A204.1 (cell line): ENCODE measurements around the gene MAPK8IP1.

ENCODE experiments used
- FAIRE-seq: peaks from 2 replicates; lab custom pipeline; 2012; peaks lifted over from hg19 to GRCh38; lab: Jason Lieb, UNC

MAPK8IP1 gene

DNA sequence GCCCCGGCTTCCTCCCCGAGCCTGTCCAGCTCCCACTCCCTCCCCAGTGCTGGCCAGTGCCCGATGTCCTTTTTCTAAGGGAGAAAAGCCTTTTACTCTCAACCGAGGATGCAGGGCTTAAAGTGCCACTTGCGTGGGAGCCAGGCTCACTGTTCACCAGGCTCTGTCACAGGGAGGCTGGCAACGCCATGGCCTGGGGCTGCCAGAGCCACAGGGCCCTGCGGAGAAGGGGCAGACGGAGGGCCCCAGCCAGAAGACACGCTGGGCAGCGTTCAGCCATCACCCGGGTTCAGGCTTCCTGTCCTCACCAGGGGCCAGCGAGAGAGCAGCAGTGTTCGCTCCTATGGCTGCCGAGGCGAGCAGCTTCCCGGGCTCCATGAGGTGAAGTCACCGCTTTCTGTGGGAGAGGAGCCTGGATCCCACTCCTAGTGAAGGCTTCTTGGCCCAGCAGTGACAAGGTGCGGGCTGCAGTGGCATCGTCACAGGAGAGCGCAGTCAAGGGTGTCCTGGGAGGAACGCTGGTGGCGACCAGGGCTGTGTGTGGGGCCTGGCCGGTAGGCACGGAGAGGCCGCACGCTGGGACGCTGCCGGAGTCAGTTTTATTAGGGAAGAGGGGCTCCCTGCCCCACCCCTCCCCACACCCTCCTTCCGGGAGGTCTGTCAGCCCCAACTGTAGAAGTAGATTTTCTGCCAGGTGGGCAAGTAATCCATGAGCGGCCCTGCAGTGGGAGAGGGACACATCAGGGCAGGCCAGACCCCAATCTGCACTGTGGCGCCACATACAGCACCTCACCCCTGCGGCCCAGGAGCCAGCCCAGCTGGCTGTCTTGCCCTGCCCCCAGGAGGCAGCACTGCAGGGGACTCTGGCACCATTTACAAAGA is 24.4 kb downstream of the MAPK8IP1 start:
- no peak for FAIRE-seq

DNA sequence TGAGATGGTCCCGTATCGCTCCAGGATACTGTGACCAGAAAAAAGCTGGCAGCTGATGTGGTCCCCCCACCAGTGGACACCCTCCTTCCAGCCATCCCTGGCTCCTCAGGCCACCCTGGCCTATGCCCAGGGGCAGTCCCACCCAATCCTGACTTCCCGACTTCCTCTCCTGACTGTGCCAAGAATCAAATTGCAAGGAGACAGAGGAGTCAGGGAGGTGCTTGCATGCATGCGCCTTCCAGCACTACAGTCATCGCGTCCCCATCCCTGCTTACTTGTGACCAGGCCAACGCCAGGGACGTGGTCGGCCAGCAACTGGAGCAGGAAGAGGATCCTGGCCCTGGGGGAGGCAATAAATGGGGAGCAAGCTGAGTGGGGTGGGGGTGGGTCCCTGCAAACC is 25.2 kb downstream of the MAPK8IP1 start:
- FAIRE-seq, result no peak

DNA sequence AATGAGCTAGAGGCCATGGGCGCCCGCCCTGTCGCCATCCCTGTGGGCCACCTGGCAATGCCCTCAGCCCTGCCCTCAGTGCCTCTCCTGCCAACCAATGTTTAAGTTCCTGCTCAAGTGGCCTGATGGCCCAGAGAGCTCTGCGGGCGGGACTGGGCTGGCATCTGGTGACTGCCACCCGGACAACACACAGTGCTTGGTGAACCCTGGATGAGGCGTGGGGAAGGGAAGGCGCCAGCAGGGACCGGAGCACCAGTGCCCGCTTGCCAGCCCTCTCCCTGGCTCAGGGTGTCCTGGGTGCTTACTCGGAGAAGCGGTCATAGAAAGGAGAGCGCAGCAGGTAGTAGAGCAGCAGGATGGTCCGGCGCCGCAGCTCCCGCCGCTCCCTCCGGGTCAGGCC is 28.1 kb downstream of the MAPK8IP1 start:
- FAIRE-seq, result no peak

DNA sequence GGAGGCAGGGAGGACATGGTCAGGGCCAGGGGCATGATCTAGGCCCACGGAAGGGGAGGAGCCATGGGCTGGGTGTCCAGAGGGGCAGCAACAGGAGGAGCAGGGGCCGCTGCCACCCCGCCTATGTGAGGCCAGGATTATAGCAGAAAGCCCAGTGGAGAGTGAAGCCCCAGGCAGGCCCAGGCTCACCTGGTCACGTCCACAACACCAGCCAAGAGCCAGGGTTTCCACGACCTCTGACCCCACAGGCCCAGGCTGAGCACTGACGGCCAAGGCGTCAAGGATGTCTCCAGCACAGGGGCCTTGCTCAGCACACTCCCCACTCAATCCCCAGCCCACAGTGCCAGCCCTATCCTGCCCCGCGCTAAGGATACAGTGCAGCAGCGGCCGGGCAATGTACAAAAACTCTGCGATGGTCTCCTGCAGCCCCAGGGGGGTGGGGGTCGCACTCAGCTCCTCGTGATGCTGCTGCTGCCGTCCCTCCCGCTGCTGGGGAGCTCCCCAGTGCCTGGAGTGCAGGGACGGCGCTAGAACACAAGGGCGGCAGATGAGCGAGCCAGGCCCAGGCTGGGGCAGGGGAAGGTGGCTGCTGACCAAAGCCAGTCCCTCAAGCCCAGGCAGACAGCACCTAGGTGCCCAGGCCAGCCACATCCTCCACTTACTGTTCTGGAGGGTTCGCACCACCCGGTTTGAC is 28.6 kb downstream of the MAPK8IP1 start:
- FAIRE-seq, result no peak

DNA sequence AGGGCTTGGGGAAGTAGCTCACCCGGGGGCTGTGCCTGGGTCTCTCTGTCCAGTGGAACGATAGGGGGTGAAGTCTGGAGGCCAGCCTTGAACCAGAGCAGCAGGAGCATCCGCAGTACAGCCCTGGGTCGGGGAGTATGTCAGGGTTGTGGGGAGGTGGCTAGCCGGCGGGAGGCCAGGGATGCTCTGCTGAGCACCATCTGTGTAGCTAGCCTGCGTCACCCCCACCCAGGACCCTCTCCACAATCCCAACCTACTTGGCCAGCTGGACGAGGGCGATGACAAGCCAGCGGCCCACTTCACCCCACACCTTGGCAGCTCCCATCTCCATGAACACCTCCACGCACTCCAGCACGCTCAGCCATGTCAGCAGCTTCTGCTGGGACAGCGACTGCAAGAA is 30.0 kb downstream of the MAPK8IP1 start:
- no peak for FAIRE-seq

DNA sequence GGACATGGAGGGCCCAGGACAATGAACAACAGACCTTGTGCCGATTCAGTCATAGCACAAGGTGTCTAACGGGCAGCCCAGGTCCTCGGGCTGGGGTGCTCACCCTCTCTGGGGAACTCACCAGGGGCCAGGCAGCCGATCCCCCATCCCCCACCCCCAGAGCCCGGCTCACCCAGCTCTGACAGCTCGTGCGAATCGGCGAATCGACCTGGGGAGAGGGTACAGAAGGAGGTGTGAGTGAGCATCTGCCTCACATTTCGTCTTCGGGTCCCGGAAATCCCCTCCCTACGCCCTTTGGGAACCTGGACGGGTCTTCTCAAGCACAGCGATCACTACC is 31.8 kb downstream of the MAPK8IP1 start:
- no peak for FAIRE-seq

DNA sequence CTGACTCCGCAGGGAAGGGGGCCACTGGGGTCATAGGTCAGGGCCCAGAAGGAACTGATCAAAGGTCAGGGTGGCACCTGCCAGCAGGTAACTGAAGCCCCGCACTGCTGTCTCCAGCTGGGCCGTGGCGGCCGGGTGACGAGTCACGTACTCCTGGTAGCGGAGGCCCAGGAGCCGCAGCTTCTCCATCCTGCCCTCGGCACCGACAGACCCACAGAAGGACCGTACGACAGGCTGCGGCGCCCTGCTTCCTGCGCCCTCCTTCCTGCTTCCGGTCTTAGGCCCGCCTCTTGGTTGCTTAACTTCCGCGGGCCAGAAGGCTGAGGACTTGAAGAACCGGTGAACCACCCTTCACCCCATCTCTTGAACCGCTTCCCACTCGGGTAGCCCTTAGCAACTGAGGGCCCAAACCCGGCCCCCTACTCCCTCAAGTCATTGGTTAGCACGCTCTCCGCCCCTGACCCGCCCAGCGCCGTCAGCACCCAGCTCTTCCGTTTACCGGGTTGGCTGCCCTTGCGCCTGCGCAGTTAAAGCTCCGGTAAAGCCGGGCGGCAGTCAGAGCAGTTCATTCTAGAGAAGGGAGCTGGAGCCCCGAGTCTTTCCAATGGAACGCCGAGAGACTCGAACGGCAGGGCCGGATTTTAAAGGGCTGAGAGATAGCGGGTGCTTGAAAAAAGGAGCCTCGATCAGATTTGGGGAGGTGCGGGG is 32.3 kb downstream of the MAPK8IP1 start, which contains the start of gene PEX16:
Gene PEX16 (minus strand): TSS at position 255 of the 708 bp plus-strand sequence. CDS start 66 bp downstream, at position 189.
- peak; percentile 98 for FAIRE-seq

DNA sequence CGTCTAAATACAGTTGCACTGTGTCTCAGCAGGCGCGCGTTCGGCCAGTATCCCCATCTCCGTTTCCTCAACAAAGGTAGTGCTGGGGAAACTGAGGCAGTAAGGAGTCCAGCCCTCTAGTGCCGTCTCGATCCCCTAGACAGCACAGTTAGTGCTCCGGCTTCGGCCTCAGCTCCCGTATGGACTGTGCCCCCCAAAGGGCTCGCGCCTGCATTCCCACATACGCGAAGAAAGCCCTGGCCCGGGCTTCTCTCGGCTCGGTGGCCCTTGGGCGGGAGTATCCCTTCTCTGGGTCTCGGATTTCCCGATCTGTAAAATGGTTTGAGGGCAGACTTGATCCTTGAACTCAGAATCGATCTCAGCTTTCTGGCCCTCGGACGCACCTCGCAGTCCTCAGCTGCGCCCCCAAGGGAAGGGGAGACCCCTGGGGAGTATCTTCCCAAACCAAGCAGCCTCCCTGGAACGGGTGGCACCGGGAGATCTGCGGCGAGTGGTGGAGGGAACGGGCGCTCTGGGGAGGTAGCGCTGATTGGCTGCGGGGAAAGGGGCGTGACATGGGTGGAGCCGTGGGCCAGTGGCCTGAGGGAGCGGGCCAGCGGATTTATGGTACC is 33.0 kb downstream of the MAPK8IP1 start:
- FAIRE-seq, result no peak

DNA sequence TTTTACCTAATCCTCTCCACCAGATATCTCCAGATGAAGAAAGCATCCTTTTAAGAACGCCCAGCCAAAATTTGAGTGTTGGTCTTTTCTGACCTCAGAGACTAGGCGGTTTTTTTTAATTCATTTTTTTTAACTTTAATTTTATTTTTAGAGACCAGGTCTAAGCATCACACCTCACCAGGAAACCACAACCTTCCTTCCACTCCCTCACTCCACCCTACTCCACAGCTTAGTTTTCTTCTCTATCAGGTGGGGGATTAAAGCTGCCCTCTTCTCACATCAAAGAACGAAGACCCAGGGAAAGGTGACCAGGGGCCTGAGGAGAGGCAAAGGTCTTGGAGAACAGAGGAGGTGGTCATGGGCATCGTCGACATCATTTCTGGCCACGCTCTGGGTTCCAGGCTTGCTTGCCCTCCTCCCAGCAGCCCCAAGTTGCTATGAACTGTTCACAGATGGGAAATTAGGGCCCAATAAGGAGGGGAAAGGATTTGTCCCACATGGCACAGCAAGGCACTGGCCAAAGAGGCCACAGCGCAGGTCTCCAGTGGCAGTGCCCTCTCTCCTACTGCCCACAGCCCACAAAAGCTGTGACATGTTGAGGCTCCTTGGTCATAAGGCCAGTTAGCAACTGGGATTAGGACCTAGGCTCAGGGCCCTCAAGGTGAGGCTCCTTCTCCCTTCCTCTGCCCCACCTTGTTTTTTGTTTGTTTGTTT is 33.7 kb downstream of the MAPK8IP1 start:
- FAIRE-seq, result no peak

DNA sequence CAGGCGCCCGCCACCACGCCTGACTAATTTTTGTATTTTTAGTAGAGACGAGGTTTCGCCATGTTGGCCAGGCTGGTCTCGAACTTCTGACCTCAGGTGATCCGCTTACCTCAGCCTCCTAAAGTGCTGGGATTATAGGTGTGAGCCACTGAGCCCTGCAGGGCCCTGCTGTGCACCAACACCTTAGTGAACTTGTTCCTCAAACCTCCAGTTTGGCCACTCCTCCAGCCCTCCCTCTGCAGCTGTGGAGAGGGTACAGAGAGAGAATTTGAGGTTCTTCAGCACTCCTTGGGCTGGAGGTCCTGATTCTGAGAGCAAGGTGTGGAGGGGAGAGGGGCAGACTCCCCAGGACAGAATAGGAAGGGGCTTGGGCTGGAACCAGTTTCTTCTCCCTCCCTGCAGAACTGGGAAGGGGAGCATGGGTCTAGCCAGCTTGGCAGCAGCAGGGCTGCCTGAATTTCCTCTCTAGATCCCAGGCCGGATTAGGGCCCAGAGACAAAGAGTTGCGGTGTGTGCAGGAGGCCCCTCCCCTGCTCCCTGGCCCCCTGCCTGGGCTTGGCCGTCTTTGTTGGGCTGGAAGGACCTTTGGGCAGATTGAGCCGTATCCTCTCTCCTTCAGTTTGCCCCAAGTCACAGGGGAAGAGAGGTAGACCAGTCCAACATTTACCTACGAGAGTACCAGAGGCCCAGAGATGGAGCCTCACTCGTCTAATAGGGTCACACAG is 34.5 kb downstream of the MAPK8IP1 start:
- FAIRE-seq, result no peak

DNA sequence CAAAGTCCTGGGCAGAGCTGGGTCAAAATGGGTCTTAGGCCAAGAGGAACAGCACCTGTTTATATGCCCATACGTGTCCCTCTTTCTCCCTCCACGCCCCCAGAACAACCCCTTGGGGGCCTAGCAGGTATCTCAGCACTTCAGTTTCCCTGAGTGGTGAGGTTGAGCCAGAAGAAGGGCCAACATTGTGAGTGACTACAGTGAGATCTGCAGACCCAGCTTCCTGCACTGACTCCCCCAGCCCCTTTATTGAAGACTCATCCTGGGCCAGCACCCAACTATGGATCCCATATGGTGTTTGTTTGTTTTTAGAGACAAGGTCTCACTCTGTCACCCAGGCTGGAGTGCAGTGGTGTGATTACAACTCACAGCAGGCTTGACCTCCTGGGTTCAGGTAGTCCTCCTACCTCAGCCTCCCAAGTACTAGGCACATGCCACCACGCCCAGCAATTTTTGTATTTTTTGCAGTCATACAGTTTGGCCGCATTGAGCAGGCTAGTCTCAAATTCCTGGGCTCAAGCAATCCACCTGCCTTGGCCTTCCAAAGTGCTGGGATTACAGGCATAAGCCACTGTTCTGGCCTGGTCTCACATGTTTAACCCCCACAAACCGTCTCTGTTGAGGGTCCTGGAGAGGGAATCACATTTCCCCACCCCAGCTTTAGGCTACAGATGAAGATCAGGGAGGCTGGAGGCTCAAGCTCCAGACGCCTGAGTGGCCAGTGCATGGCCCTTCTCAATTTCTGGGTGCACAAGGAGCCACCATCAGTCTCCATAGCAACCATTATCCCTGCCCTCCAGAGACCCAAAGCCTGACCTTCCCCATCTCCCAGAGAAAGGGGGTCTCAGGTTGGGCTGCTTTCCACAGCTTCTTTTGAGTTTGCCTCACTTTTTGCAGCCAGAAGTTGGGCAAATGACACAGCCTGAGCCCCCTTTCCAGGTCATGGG is 35.4 kb downstream of the MAPK8IP1 start:
- no peak for FAIRE-seq

DNA sequence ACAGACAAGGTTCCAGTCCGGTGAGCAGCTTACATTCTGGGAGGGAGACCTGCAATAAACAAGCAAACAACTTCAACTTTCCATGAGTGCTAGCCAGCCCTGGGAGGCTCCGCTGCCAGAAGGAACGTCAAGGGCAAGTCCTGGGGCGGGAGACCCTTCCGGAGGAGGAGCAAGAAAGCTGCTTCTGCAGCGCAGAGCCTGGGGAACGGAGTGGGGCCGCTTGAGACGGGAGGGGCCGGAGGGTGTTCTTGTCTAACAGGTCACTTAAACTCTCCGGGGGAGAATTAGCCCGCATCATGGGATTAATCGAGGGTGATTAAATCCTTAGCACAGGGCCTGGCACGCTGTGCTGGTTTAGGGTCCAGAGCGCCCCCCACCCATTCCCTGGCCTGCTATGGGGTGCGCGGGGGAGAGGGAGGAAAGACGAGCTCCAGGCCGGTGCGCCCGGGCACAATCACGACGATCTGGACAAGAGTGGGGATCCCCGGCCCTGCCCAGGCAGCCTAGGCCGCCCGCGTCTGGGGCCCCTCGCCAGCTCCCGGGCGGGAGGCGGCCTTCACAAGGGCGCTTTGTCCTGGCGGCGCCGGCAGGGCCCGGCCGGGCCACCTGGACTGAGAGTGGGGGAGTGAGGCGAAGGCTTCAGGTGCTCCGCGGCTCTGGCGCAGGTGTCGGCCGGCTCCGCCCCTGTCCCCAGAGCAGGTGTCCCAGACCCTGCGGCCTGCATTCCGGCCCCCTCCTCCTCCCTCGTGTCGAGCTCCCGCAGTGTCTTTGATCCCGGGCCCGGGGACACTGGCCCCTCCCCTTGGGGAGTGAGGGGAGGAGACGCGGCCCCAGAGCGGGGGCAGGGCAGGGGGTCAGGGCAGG is 36.3 kb downstream of the MAPK8IP1 start:
- FAIRE-seq, result no peak

DNA sequence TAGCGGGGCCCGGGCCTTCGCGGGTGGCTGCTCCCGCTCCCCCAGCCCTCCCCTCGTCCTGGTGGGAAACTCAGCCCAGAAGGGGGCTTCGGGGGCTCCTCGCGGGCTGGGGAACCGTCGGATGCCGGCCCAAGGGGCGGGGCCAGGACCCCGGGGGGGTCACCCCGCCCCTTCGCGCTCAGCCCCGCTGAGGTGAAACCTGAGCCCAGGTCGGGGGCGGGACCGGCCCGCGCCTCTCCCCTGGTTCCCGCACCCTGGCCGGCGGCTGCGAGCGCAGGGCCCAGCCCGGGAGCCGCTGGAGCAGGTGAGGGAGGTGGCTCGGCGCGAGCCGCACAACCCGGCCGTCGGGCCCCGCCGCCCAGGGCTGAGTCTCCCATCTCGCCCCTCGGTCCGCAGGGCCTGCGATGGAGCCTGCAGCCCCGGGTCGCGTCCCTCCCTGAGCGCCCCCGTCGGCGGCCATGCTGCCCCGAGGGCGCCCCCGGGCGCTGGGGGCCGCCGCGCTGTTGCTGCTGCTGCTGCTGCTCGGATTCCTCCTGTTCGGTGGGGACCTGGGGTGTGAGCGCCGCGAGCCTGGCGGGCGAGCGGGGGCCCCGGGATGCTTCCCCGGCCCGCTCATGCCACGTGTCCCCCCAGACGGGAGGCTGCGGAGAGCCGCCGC is 37.1 kb downstream of the MAPK8IP1 start, which contains the start of gene LARGE2:
Gene LARGE2 (plus strand): TSS at position 232 of the 658 bp plus-strand sequence. CDS start 227 bp downstream, at position 459.
- no peak for FAIRE-seq

DNA sequence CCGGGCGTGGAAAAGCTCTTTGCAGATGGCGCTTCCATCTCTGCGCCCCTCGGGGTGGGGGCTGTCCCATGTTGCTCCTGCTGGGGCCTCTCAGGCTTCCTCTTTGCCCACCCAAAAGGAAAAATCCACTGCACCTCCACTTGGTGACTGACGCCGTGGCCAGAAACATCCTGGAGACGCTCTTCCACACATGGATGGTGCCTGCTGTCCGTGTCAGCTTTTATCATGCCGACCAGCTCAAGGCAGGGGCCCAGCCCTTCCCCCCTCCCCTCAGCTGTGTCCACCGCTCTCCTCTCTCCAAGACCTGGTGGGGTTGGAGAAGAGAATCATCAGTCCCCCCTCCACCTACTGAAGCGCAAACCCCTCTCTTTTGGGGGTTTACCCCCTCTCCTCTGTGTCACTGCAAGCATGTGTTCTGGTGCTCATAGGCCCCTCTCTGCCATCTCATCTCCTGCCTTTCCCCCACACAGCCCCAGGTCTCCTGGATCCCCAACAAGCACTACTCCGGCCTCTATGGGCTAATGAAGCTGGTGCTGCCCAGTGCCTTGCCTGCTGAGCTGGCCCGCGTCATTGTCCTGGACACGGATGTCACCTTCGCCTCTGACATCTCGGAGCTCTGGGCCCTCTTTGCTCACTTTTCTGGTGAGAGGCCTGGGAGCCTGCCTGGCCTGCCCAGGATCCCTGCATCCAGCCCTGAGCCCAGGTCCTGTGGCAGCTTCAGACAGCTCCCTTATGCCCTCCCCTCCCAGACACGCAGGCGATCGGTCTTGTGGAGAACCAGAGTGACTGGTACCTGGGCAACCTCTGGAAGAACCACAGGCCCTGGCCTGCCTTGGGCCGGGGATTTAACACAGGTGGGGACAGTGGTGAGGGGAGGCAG is 38.8 kb downstream of the MAPK8IP1 start:
- FAIRE-seq, result no peak

DNA sequence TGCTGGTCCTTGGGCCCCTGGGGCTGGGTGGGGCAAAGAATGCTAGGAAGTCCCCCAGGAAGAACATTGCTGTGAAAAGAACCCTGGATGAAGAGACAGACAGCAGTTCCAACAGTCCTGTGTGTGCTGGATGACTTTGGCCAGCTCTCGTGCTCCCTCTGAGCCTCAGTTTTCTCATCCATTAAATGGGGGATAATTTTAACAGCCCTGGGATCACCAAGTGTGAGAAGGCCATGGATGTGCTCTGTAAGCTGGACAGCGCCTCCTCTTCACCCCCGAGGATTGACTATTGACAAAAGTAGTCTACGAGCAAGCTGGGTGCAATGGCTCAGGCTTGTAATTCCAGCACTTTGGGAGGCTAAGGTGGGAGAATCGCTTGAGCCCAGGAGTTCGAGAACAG is 39.5 kb downstream of the MAPK8IP1 start:
- FAIRE-seq, result no peak

DNA sequence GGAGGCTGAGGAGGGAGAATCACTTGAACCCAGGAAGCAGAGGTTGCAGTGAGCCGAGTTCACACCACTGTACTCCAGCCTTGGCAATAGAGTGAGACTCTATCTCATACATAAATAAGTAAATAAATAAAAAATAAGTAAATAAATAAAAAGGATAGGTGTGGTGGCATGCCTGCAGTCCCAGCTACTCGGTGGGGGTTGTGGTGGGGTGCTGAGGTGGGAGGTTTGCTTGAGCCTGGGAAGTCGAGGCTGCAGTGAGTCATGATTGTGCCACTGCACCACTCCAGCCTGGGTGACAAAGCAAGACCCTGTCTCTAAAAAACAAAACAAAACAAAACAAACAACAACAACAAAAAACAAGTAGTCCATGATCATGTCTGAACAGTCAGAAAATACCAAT is 40.1 kb downstream of the MAPK8IP1 start:
- FAIRE-seq, result no peak

DNA sequence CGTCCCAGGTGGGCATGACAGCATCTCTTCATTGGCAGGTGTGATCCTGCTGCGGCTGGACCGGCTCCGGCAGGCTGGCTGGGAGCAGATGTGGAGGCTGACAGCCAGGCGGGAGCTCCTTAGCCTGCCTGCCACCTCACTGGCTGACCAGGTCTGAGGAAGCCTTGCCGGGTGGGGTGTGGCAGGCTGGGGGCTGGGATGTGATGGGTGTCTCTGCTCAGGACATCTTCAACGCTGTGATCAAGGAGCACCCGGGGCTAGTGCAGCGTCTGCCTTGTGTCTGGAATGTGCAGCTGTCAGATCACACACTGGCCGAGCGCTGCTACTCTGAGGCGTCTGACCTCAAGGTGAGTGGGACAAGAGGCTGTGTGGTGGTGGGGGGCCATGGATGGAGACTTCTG is 40.5 kb downstream of the MAPK8IP1 start:
- FAIRE-seq, result no peak
